GM10847 (cell line): ENCODE results near the gene HOXA6.

Experiments
- POLR2A ChIP-seq: IDR thresholded peaks from 2 replicates; pipeline ENCODE4 v1.6.1; 2011; ENCODE audit not compliant: insufficient read length; ENCODE audit errors: extremely low read depth

Gene HOXA6

GRCh38 chr7:27103489-27104226 lies 43.9 kb downstream of the HOXA6 start:
- TF ChIP-seq POLR2A, result no peak

DNA sequence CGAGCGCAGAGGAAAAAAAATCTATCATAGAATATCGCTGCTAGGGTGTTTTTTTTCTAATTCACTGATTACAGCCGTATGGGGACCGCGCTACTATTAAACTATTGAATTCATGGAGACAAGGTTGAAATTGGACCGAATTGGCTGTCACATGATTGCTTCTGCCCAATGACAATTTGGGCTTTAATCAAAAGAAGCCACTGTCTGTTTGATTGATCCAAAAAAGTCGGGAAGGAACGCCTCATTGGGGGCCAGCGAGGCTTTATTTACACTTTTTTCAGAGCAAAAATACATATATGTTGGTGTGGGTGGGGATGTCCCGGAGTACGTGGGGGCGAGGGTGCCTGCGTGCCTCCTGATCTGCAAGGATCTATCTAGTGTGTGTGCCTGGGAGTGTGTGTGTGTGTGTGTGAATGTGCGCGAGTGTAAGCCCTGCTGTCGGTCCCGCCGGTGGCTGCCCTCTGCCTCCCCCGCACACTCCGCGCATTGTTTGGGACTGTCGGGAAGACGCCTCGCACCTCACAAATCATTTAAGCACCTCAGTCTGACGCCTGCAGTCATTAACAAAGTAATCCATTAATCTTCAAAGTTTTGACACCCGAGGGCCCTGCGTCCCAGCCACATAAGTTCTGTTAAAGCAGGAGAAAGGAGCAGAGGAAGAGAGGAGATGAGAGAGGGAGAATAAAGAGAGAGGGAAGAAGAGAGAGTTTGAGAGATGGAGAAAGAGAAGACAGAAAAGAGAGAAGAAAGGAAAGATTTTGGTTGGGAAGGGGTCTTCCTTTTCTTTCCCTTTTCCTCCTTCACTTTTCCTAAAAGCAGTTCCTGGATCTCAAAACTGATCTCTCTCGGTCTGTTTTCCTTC lies 44.8 kb downstream of the HOXA6 start, which contains the start of gene HOXA2:
Gene HOXA2, minus strand, starts transcription at position 103 of the 862 bp plus-strand sequence. CDS start 183 bp downstream, outside the sequence.
- no peak for TF ChIP-seq POLR2A

GRCh38 chr7:27101957-27102580 lies 45.5 kb downstream of the HOXA6 start:
- TF ChIP-seq POLR2A, result no peak

DNA sequence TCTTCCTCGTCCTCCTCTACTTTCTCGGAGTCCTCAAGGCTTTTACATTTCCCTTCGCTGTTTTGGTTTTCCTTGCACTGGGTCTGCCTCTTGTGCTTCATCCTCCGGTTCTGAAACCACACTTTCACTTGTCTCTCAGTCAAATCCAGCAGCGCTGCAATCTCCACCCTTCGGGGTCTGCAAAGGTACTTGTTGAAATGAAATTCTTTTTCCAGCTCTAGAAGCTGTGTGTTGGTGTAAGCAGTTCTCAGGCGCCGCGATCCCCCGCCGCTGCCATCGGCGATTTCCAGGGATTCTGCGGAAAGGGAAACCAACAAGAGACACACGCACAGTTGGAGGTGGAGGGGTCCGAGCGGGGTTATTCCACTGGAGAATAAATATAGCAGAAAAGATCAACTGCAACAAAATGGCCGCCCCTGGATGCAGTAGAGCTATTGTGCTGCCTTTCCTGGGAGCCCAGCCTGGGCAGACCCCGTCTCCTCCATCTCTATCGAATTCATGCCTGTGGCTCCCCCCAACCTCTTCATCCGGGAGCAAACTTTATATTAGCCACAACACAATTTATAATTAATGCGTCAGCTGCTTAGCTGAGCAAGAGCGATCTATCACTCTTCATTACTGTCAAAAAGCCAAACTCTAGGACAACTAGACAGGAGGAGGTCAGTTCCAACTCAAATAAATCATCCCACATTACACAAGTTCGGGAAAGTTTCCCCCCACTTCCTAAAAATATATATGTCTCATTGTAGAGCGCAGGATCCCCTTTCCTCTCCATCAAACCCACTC lies 46.2 kb downstream of the HOXA6 start:
- no peak for TF ChIP-seq POLR2A

DNA sequence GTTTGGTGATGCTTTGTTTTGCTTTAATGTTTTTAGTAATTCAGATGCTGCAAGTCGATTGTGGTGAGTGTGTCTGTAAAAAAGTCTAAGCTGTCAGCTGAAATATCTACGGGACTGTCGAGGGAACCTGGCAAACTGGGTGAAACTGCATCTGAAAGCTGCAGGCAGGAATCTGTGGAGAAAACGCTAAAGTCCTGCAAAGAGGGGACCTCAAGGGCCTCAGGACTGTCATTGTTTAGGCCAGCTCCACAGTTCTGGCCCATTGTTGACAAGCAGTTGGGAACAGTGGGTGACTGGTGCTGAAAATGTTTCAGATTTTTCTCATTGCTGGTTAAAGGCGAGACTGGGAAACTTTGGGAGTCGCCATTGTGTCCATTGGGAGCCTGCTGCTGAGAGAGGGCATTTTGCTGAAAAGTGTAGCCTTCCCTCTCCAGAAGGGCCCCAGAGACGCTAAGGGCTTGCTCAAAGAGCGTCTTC lies 46.8 kb downstream of the HOXA6 start:
- TF ChIP-seq POLR2A, result no peak

GRCh38 chr7:27099453-27100370 lies 47.9 kb downstream of the HOXA6 start:
- TF ChIP-seq POLR2A, result no peak

DNA sequence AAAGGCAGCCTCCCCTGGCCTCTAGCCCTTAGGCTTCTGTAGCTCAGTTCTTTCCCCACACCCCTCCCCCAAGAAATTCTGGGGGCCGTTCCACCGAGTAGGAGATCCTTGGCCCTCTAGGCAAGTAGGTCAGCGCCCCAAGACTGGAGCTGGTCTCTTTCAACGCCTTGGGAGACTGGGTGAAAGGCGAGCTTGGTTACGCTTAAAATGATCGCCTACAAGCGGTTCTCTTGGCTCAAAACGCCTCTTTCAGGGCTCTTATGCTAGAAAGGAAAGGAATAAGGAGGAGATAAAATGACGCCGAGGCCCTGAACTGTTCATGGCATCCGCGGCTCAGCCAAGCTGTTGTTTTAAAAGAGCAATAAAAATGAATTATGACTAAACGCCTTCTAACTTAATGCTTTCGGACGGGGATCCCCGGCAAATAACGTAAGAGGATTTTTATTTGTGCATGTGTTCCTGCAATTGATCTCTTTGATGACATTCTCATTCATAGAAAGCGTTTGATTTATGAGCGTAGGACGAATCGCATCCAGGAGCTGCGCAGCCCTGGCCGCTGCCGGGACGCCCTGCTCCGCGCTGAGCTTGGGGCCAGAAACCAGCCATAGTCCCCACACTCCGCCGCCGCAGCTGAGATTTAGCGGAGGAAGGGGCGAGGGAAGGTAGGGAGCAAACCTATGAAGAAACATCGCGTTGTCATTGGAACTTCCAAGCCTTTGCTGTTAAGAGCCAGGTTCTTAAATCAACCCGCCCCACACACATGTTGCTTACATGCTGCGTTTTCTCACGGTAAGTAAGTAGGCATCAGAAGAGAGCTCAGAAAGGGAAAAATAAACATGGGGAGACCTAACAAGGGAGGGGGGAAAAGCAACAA lies 48.8 kb downstream of the HOXA6 start:
- no peak for TF ChIP-seq POLR2A

GRCh38 chr7:27097686-27098577 lies 49.6 kb downstream of the HOXA6 start:
- no peak for TF ChIP-seq POLR2A

DNA sequence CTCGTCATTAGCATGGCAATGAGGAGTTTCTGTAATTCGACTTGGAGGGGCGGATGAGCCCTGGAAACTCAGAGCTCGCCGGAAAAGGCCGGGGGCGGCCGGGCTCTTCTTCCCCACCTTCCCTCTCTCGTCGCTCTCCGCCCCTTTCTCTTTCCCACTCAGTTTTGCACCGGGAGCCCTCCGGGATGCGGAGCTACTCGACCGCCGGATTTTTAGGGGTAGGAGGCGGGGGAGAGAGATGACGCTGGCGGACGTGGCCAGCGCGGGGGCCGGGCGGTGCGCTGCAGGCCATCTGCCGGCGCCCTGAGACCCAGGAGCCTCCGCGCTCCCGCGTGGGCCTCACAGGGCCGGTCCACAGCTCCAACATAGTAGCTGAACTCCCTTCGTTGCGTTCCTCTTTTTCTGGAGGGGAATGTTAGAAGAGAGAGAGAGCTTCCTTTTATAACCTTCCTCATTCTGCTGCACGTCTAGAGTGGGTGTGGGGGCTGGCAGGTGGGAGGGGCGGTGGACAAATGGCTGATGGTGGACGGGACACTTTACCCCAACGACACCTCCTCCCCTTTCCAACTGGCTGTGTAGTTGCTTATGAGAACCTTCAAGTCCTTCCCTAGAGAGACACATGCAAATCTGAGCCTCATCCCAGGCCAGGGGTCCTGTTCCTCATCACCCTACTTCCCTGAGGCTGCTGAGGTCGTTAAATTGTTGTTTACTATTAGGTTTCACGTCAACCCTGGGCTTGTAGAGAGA lies 50.6 kb downstream of the HOXA6 start:
- no peak for TF ChIP-seq POLR2A

GRCh38 chr7:27095897-27096767 lies 51.4 kb downstream of the HOXA6 start, which contains the start of gene HOXA1:
Gene HOXA1, minus strand, starts transcription at chr7:27096000. Its CDS starts 88 bp downstream, at chr7:27095912.
- no peak for TF ChIP-seq POLR2A
